Lower leg skin (tissue), 4 donors: ENCODE data around the gene FGF21. TPM values are rescaled to one million over a fixed set of nuclear protein-coding genes. Genes with fewer than 3 reads are reported as not detected.

Source experiments
- DNase-seq, 2 donors: peaks; one replicate each; pipeline ENCODE4 v3.0.0-alpha.2; 2019; ENCODE audit warnings: low spot score in 2 of 2
- H3K4me3 ChIP-seq: fragments of 200-600 bp; sonication (generic); 2 replicates; pipeline ENCODE4 v1.5.1; 2017; ENCODE audit warnings: mild to moderate bottlenecking, low read depth; ENCODE audit not compliant: poor library complexity, severe bottlenecking
- POLR2A ChIP-seq, 2 donors: fragments of 450-650 bp; IDR thresholded peaks; one replicate each; pipeline ENCODE4 v1.6.1; 2016 to 2017; ENCODE audit warnings: antibody characterized with exemption in 2 of 2, mild to moderate bottlenecking in 1 of 2, moderate library complexity in 1 of 2
- WGBS, 2 donors: methylation state at CpG; one replicate each; pipeline ENCODE4 v1.1.5; 2018; 5-methylcytosine and 5-hydroxymethylcytosine counted together
- intact Hi-C: fragments of 100-400 bp; cut with DNase I; formaldehyde crosslinking; loops from one replicate; pipeline ENCODE4 v1.15.0; 2023; ENCODE audit warnings: low total_unique reads
- total RNA-seq, 4 donors: library from RNA; depleted of rRNA; stranded (reverse); fragments of >200 nt; gene quantifications; one replicate each; pipeline ENCODE4 v1.1.0, GENCODE V29; 2016
- TF ChIP-seq, protein P1 (sequence below), 3 donors: fragments of 450-650 bp; IDR thresholded peaks; one replicate each; pipeline ENCODE4 v1.5.1; 2016; ENCODE audit warnings: antibody characterized with exemption in 3 of 3, mild to moderate bottlenecking in 3 of 3, moderate library complexity in 2 of 3

FGF21 gene
- total RNA-seq, 4 donors from 2014 or later: not detected

DNA sequence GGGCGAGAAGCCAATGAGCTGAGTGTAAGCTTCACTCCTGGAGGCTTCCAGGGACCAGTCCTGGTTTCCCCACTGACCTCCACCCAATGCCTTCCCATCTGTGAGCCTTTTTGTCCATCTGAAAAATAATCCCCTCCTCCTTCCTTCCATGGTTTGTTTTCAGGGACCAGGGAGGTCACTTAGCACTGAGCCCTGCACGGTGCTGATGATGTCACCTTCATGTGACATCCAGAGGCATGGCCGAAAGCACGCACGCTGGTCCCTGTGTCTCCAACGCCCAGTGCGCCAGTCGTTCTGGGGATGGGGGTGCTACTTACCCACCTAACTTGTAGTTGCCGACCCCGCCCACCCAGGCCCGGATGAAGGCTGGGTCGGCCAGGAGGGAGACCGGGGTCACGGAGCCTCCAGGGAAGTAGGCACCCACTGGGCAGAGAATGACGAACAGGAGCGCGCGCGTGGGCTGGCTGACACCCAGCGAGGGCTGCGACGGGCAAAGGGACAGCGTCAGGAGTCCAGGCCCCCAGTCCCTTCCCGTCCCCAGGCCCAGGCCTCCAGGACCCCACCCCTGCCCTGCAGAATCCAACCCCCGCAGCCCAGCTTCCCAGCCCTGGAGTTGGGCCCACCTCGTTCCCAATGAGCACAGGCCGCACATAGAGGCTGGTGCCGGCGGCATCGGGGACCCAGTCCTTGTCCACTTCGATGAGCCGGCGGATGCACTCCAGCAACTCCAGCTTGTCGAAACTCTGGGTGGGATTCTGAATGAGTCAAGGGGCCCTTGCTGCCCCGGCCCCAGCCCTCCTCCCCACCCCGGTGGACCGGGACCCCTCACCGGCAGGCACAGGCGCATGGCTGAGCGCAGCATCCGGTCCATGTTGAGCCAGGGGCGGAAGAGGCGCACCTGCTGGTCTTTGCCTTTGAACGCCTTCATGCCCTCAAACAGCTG is 44.3 kb downstream of the FGF21 start:
- no peak for DNase-seq
- WGBS, 2 donors: 91 to 94% methylated on average over 32 to 38 of the region's 44 CpGs
- TF ChIP-seq, protein P1, sequence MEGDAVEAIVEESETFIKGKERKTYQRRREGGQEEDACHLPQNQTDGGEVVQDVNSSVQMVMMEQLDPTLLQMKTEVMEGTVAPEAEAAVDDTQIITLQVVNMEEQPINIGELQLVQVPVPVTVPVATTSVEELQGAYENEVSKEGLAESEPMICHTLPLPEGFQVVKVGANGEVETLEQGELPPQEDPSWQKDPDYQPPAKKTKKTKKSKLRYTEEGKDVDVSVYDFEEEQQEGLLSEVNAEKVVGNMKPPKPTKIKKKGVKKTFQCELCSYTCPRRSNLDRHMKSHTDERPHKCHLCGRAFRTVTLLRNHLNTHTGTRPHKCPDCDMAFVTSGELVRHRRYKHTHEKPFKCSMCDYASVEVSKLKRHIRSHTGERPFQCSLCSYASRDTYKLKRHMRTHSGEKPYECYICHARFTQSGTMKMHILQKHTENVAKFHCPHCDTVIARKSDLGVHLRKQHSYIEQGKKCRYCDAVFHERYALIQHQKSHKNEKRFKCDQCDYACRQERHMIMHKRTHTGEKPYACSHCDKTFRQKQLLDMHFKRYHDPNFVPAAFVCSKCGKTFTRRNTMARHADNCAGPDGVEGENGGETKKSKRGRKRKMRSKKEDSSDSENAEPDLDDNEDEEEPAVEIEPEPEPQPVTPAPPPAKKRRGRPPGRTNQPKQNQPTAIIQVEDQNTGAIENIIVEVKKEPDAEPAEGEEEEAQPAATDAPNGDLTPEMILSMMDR (IDR thresholded peaks at IDR 0.05): no peak
- no peak for TF ChIP-seq POLR2A (IDR thresholded peaks at IDR 0.05)
- intact Hi-C loops: loop anchor here (5.0 kb wide), 1 partner anchor 33 kb away; no protein-coding TSS in a partner anchor
- H3K4me3 ChIP-seq: no peak overlapping the region

DNA sequence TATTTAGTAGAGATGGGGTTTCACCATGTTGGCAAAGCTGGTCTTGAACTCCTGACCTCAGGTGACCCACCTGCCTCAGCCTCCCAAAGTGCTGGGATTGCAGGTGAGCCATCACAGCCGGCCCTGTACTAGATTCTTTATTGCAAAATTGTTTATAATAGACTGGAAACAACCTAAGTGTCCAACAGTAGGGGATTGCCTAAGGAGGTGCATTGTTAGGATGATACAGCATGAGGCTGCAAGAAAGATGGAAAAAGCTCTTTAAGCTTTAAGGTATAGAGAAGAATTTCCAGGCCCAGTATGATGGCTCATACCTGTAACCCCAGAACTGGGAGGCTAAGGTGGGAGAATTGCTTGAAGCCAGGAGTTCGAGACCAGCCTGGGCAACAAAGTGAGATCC is 47.3 kb downstream of the FGF21 start:
- 81 to 95% methylated on average over 2 of the region's 2 CpGs for WGBS, 2 donors
- DNase-seq: no peak
- intact Hi-C loops: no loop called here

DNA sequence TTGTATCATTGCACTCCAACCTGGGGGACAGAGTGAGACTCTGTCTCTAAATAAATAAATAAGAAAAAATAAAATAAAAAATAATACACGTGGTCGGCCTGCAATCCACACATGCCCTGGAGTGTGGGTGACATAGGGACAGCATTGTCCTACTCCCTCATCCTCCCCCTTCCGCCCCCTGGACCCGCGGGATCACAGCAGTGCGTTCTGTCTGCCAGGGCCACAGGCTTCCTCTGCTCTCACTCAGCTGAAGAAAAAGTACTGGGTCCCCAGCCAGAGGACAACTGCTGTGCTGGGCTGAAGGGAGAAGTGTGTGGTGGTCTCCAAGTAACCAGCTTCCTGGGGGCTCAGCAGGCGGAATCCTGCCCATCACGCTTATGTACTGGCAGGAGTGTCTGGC is 49.2 kb downstream of the FGF21 start:
- DNase-seq: no peak
- TF ChIP-seq POLR2A (IDR thresholded peaks at IDR 0.05): no peak
- TF ChIP-seq, protein P1 (IDR thresholded peaks at IDR 0.05): no peak
- 75 to 88% methylated on average over 8 of the region's 8 CpGs for WGBS, 2 donors
- H3K4me3 ChIP-seq: no peak overlapping the region
- intact Hi-C loops: no loop called here

More for the DNA sequence above, 47.3 kb downstream of the FGF21 start:
- no peak for TF ChIP-seq POLR2A (IDR thresholded peaks at IDR 0.05)
- TF ChIP-seq, protein P1 (IDR thresholded peaks at IDR 0.05): no peak
- no peak overlapping the region for H3K4me3 ChIP-seq

DNA sequence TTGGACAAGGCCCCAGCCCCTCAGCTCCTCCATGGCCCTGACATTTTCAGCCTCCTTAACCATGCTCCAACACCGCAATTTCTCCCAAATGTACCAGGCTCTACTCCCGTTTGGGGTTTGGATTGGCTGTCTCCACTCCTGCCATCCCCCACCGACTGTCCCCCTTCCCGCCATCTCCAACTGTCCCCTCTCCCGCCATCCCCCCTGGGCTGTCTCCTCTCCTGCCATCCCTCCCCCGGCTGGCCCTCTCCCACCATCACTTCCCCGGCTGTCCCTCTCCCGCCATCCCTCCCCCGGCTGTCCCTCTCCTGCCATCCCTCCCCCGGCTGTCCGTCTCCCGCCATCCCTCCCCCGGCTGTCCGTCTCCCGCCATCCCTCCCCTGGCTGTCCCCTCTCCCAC is 50.1 kb downstream of the FGF21 start:
- intact Hi-C loops: no loop called here
- TF ChIP-seq, protein P1 (IDR thresholded peaks at IDR 0.05): no peak
- no peak for TF ChIP-seq POLR2A (IDR thresholded peaks at IDR 0.05)
- H3K4me3 ChIP-seq: no peak overlapping the region
- no peak for DNase-seq
- 93% methylated on average over 13 to 15 of the region's 15 CpGs for whole genome bisulfite sequencing, 2 donors

DNA sequence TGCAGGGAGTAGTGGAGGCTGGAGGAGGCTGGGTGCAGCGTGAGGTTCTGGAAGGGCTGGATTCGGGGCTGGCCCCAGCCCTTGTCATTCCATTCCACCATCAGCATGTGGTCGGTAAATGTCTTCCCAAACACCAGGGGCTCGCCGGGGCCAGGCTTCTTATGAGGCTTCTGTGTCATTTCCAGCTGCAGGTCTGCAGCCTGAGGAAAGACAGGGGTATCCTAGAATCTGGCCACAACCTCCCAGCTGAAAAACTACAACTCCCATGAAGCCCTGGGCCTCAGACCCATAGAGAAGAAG is 51.1 kb downstream of the FGF21 start:
- H3K4me3 ChIP-seq: no peak overlapping the region
- TF ChIP-seq POLR2A (IDR thresholded peaks at IDR 0.05): no peak
- 83 to 90% methylated on average over 5 of the region's 5 CpGs for WGBS, 2 donors
- DNase-seq: no peak
- intact Hi-C loops: no loop called here

DNA sequence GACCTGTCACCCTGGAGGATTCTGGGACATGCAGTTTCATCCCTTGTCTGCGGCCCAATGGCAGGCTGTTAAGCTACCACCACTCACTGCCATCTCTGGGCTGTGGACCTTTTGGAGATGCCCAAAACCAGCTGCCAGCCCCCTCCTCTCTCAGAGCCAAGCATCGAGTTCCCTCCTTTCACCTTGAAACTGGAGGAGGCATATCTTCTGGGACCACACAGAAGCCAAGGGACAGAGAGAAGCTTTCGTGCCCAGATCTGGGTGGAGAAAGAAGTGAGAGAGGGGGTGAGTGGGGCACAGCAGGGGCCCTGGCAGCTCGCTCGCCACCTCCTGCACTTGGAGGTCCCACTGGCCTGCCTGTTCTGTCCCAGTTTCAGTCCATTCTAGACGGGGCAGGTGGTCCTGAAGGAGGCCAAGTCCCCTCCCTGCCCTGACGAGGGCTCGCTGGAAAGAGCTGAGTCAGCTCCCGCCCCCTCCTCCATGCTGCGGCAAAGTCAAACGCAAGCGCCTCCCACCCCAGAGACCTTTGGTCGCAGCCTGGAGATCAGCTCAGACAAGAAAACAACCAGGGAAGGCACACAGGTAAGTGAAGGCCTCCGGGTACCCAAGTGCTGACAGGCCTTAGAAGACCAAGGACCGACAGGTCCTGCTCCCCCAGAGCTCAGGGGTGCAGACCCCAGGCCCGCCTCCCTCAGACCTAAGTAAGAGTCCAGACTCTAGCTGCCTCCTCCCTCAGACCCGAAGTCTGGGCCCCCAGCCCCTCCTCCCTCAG is 51.7 kb downstream of the FGF21 start:
- H3K4me3 ChIP-seq: no peak overlapping the region
- intact Hi-C loops: no loop called here
- no peak for DNase-seq
- TF ChIP-seq, protein P1 (IDR thresholded peaks at IDR 0.05): no peak
- no peak for TF ChIP-seq POLR2A (IDR thresholded peaks at IDR 0.05)
- WGBS, 2 donors: 83 to 85% methylated on average over 17 of the region's 17 CpGs
